RWPE2 (cell line): ENCODE measurements around the gene KIF20B.

Source experiments
- ATAC-seq: fragments of 200-7000 bp; cut with Tn5 transposase; 3 replicates; pipeline ENCODE4 v1.9.1; 2021; ENCODE audit warnings: low read depth
- DNase-seq: peaks from one replicate; pipeline ENCODE4 v3.0.0-alpha.2; 2020; ENCODE audit warnings: low spot score
- H3K27ac ChIP-seq: fragments of 450-650 bp; 2 replicates; pipeline ENCODE4 v1.5.1; 2017; ENCODE audit warnings: mild to moderate bottlenecking; ENCODE audit not compliant: poor library complexity, severe bottlenecking
- H3K27me3 ChIP-seq: fragments of 250-450 bp; sonication (Bioruptor Pico); 2 replicates; pipeline ENCODE4 v1.5.1; 2021; ENCODE audit warnings: mild to moderate bottlenecking, moderate library complexity; ENCODE audit not compliant: insufficient read depth, poor library complexity, severe bottlenecking
- H3K36me3 ChIP-seq: fragments of 250-450 bp; sonication (Bioruptor Pico); 2 replicates; pipeline ENCODE4 v1.5.1; 2020; ENCODE audit warnings: low read depth, mild to moderate bottlenecking, moderate library complexity
- H3K4me1 ChIP-seq: fragments of 250-450 bp; sonication (Bioruptor Pico); 2 replicates; pipeline ENCODE4 v1.5.1; 2021; ENCODE audit warnings: mild to moderate bottlenecking, moderate library complexity; ENCODE audit not compliant: insufficient read depth, poor library complexity, severe bottlenecking
- H3K4me3 ChIP-seq: fragments of 250-450 bp; sonication (Bioruptor Pico); 2 replicates; pipeline ENCODE4 v1.5.1; 2021; ENCODE audit warnings: mild to moderate bottlenecking, moderate library complexity; ENCODE audit not compliant: severe bottlenecking
- H3K9me3 ChIP-seq: fragments of 250-450 bp; sonication (Bioruptor Pico); 2 replicates; pipeline ENCODE4 v1.5.1; 2021; ENCODE audit warnings: mild to moderate bottlenecking, moderate library complexity; ENCODE audit not compliant: severe bottlenecking
- CTCF ChIP-seq: fragments of 450-650 bp; IDR thresholded peaks from one replicate; pipeline ENCODE4 v1.5.1; 2017; ENCODE audit warnings: mild to moderate bottlenecking, moderate library complexity; ENCODE audit not compliant: poor library complexity, severe bottlenecking

The KIF20B gene

GRCh38 chr10:89664203-89664602, 37.2 kb upstream of the KIF20B start:
- ATAC-seq (no peak), DNase-seq (no peak)
- TF ChIP-seq CTCF = no peak
- Histone ChIP-seq H3K4me3 (no peak overlapping the region), H3K27ac (no peak overlapping the region), H3K9me3 (no peaks in the 10 kb centered on the region), H3K27me3 (no peaks in the 10 kb centered on the region), H3K36me3 (no peaks in the 10 kb centered on the region), H3K4me1 (no peaks in the 10 kb centered on the region)

GRCh38 chr10:89665302-89665701, 36.1 kb upstream of the KIF20B start:
- Histone ChIP-seq H3K27ac (no peak overlapping the region), H3K27me3 (no peaks in the 10 kb centered on the region), H3K4me3 (no peak overlapping the region), H3K36me3 (no peaks in the 10 kb centered on the region), H3K9me3 (no peaks in the 10 kb centered on the region), H3K4me1 (no peaks in the 10 kb centered on the region)
- DNase-seq (no peak), ATAC-seq (no peak; the same call in 2 of the 3 replicates)
- no peak for TF ChIP-seq CTCF

GRCh38 chr10:89666138-89666537, 35.3 kb upstream of the KIF20B start:
- H3K9me3 ChIP-seq = no peaks in the 10 kb centered on the region
- no peak for ATAC-seq
- TF ChIP-seq CTCF = no peak

GRCh38 chr10:89668386-89669071, 32.9 kb upstream of the KIF20B start:
- ATAC-seq = no peak; the same call in 2 of the 3 replicates

More at GRCh38 chr10:89666138-89666537, 35.3 kb upstream of the KIF20B start:
- Histone ChIP-seq H3K27ac (no peak overlapping the region), H3K4me3 (no peak overlapping the region), H3K27me3 (no peaks in the 10 kb centered on the region), H3K36me3 (no peaks in the 10 kb centered on the region), H3K4me1 (no peaks in the 10 kb centered on the region)
- no peak for DNase-seq

More at GRCh38 chr10:89668386-89669071, 32.9 kb upstream of the KIF20B start:
- no peak overlapping the region for H3K27ac ChIP-seq
- TF ChIP-seq CTCF = no peak
- H3K9me3 ChIP-seq = no peaks in the 10 kb centered on the region
- no peak for DNase-seq
- H3K27me3 ChIP-seq = no peaks in the 10 kb centered on the region
- no peaks in the 10 kb centered on the region for H3K36me3 ChIP-seq
- H3K4me3 ChIP-seq = no peak overlapping the region
- no peaks in the 10 kb centered on the region for H3K4me1 ChIP-seq
